Right lobe of liver (tissue), 6 donors: ENCODE results near the gene SPOCD1. TPM values are rescaled to one million over a fixed set of nuclear protein-coding genes. Genes with fewer than 3 reads are reported as not detected.

Source experiments
- ATAC-seq, 4 donors: fragments of 200-7000 bp; cut with Tn5 transposase; one replicate each; pipeline ENCODE4 v1.9.1; 2020; ENCODE audit warnings: mild to moderate bottlenecking in 4 of 4, moderate library complexity in 4 of 4
- DNase-seq, 3 donors: peaks; one replicate each; pipeline ENCODE4 v3.0.0-alpha.2; 2020
- H3K27ac ChIP-seq, 3 donors: fragments of 200-600 bp; one replicate each; pipeline ENCODE4 v1.8.0; 2022
- H3K27me3 ChIP-seq, 2 donors: fragments of 200-600 bp; one replicate each; pipeline ENCODE4 v1.8.0; 2022
- H3K36me3 ChIP-seq, 4 donors: fragments of 200-600 bp; sonication (generic) in 1 of 4; one replicate each; pipeline versions ENCODE4 v1.5.1 to v1.8.0; 2017 to 2022; ENCODE audit warnings: control low read depth in 1 of 4
- H3K4me1 ChIP-seq, 4 donors: fragments of 200-600 bp; sonication (generic) in 1 of 4; one replicate each; pipeline versions ENCODE4 v1.5.1 to v1.8.0; 2017 to 2022; ENCODE audit warnings: control low read depth in 1 of 4
- H3K4me3 ChIP-seq, 3 donors: fragments of 200-600 bp; one replicate each; pipeline ENCODE4 v1.8.0; 2022
- H3K9me3 ChIP-seq, 4 donors: fragments of 200-600 bp; sonication (generic) in 1 of 4; one replicate each; pipeline versions ENCODE4 v1.5.1 to v1.8.0; 2017 to 2022; ENCODE audit warnings: control low read depth in 1 of 4
- CTCF ChIP-seq, 4 donors: fragments of 200-600 bp in 3 of 4; fragments of 450-650 bp in 1 of 4; IDR thresholded peaks; one replicate each; pipeline versions ENCODE4 v1.5.1 to v1.8.0; 2016 to 2022; ENCODE audit warnings: antibody characterized with exemption in 4 of 4, mild to moderate bottlenecking in 2 of 4
- POLR2A ChIP-seq: fragments of 450-650 bp; IDR thresholded peaks from one replicate; pipeline ENCODE4 v1.6.1; 2017; ENCODE audit warnings: antibody characterized with exemption, mild to moderate bottlenecking
- WGBS: methylation state at CpG from one replicate; pipeline ENCODE4 v1.1.6; 2018; ENCODE audit warnings: low coverage, low lambda C conversion rate; ENCODE audit not compliant: insufficient coverage; ENCODE audit errors: missing lambda C conversion rate; 5-methylcytosine and 5-hydroxymethylcytosine counted together
- intact Hi-C, 2 donors: fragments of 100-400 bp; cut with DNase I; formaldehyde crosslinking; loops; one replicate each; pipeline versions ENCODE4 v1.11.2 to v1.14.1; 2022
- total RNA-seq, 6 experiments: library from RNA; depleted of rRNA in 2 of 6; stranded (reverse); fragments of >200 nt in 2 of 6; fragmentation: NEBNext Ultra II Directional in 3 of 6; extraction: Animal tissue kit (Norgen Biotek cat#: 25700) in 3 of 6; gene quantifications; one replicate each; pipeline versions ENCODE4 v1.1.0 to v1.2.4, GENCODE V29; 2016 to 2023
- donor health status: DM: no; HTN: yes; CAD: no.
- donor health status: DM: no; HTN: no; CAD: no.
- donor health status: DM: no; HTN: no; CAD: no.
- donor health status: DM: no; HTN: yes; CAD: no.
- donor health status: DM: no; HTN: yes; CAD: no.

The SPOCD1 gene
- total RNA-seq, 6 experiments from 2014 or later, result 0.15 to 0.74 (median 0.36) TPM; not detected in 2

GRCh38 chr1:31752952-31753475 lies 62.8 kb downstream of the SPOCD1 start:
- ATAC-seq (no peak), DNase-seq (no peak)
- H3K9me3 ChIP-seq, result no peaks in the 10 kb centered on the region
- whole genome bisulfite sequencing, result 63% methylated on average over 7 of the region's 12 CpGs
- H3K27me3 ChIP-seq, result no peaks in the 10 kb centered on the region
- H3K36me3 ChIP-seq, result no peaks in the 10 kb centered on the region
- peaks cover 0 to 16% (median 6%) of the 10 kb centered on the region in 4 donors for H3K4me1 ChIP-seq
- no peak overlapping the region for H3K4me3 ChIP-seq
- no peak overlapping the region for H3K27ac ChIP-seq
- TF ChIP-seq CTCF (IDR thresholded peaks at IDR 0.05), result no peak
- no peak for TF ChIP-seq POLR2A
- intact Hi-C loops, result no loop called here

GRCh38 chr1:31752258-31752657 lies 63.6 kb downstream of the SPOCD1 start:
- no peaks in the 10 kb centered on the region for H3K27me3 ChIP-seq
- H3K4me1 ChIP-seq, result peaks cover 0 to 16% (median 6%) of the 10 kb centered on the region in 4 donors
- H3K36me3 ChIP-seq, result no peaks in the 10 kb centered on the region
- TF ChIP-seq POLR2A, result no peak
- H3K4me3 ChIP-seq, result no peak overlapping the region
- intact Hi-C loops, result no loop called here
- H3K9me3 ChIP-seq, result no peaks in the 10 kb centered on the region
- 33% methylated on average over 2 of the region's 7 CpGs for WGBS
- no peak overlapping the region for H3K27ac ChIP-seq
- no peak for ATAC-seq
- no peak for DNase-seq

- TF ChIP-seq POLR2A (no peak), CTCF (IDR thresholded peaks at IDR 0.05) (no peak)
- H3K27me3 ChIP-seq, result no peaks in the 10 kb centered on the region
- intact Hi-C loops, result no loop called here
- 64% methylated on average over 3 of the region's 5 CpGs for WGBS
- no peaks in the 10 kb centered on the region for H3K9me3 ChIP-seq
- ATAC-seq (no peak), DNase-seq (no peak)
- peaks cover 0 to 16% (median 6%) of the 10 kb centered on the region in 4 donors for H3K4me1 ChIP-seq
- H3K36me3 ChIP-seq, result no peaks in the 10 kb centered on the region
- no peak overlapping the region for H3K27ac ChIP-seq
- no peak overlapping the region for H3K4me3 ChIP-seq
Measured at GRCh38 chr1:31751822-31752241, 64.0 kb downstream of the SPOCD1 start.

- H3K27ac ChIP-seq, result no peak overlapping the region
Measured at GRCh38 chr1:31750858-31751510, 64.8 kb downstream of the SPOCD1 start.

More at GRCh38 chr1:31750858-31751510, 64.8 kb downstream of the SPOCD1 start:
- intact Hi-C loops, result no loop called here
- WGBS, result 48% methylated on average over 6 of the region's 11 CpGs
- no peak for TF ChIP-seq POLR2A
- TF ChIP-seq CTCF (IDR thresholded peaks at IDR 0.05), result no peak
- H3K4me3 ChIP-seq, result no peak overlapping the region
- H3K36me3 ChIP-seq, result no peaks in the 10 kb centered on the region
- H3K4me1 ChIP-seq, result peaks cover 0 to 16% (median 6%) of the 10 kb centered on the region in 4 donors
- ATAC-seq (no peak), DNase-seq (no peak)
- no peaks in the 10 kb centered on the region for H3K27me3 ChIP-seq
- no peaks in the 10 kb centered on the region for H3K9me3 ChIP-seq
